Measurements from ENCODE around the gene DDX6.
"Not testable (repeated sequence)": the region's sequence is repeated elsewhere in the genome, so short reads cannot be mapped to it uniquely, and the experiment has no call there.

DDX6 gene

DNA sequence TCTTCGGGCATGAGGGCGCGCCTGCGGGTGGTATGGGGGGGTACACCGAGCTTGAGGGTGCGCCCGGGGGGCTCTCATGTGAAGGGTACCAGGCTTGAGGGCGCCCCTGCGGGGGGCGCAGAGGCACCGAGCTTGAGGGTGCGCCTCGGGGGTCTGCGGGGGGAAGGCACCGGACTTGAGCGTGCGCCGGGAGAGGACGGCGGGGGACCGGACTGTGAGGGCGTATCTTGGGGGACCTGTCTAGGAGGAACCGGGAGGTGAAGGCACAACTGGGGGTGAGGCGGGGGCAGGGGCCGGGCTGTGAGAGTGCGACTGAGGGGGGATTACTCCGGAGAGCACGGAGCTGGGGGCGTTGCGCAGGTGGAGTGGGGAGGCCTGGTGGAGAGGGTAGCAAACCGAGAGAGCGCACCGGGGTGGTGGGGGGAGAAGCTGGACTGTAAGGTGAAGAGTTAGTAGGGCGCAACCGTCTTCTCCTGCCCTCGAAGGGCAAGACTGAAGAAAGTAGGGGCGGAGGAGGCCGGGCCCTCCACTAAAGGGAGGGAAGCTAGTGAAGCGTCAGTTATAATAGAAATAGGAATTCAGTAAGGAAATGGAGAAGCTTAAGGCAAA, 1.1 kb upstream of the DDX6 start:
- peak; percentile 52 for FAIRE-seq
- peak; percentile 17 for DNase-seq (ENCODE audit: insufficient read length, low spot score)
- TF ChIP-seq POLR2AphosphoS5 (IDR thresholded peaks at IDR 0.05; ENCODE audit: low read depth, low read length): no peak; the same call in 1 of the 2 replicates
- no peak for TF ChIP-seq POLR2A (IDR thresholded peaks at IDR 0.05; ENCODE audit: low read depth, low read length)
- TF ChIP-seq SPI1 (IDR thresholded peaks at IDR 0.05; ENCODE audit: low read depth, low read length): no peak
- no peak for TF ChIP-seq POU2F2 (IDR thresholded peaks at IDR 0.05; ENCODE audit: low read depth, low read length)
- TF ChIP-seq PAX5 (IDR thresholded peaks at IDR 0.05; ENCODE audit: insufficient read depth, low read length, severe bottlenecking): no peak
- TF ChIP-seq TAF1 (IDR thresholded peaks at IDR 0.05; ENCODE audit: low read depth, low read length): no peak

DNA sequence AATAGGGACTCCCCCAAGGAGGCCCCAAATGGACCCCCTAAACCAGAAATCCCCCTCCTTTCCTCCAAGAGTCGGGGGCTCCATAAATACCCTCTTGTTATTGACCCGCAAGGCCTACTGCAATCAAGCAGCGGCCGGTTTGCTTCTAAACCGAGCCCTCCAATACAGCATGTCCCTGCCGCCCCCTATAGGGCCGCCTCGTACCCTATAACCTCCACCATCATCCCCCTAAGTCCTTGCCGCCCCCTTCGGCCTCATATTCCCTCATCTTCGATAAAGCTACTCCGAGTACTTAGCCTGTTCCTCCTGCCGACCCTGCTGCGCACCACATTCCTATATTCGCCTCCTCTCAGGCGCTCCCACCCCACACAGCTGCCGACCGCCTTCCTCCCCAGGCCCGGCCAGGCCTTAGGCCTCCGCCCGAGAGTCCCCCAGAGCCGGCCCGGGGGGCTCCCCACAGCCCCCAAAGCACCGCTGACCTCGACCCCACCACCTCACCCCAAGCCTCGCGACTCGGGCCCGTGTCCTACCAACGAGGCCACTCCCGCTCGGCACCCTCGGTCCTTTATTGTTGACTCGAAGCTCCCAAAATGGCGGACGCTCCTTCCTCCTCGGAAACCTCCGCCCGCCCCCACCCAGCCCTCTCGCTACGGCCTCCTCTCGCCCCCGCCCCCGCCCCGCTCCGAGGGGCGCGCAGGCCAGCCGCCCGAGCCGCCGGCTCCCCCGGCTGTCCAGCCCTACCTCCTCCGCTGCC, 430 bp downstream of the DDX6 start:
- FAIRE-seq (peak; percentile 82), DNase-seq (ENCODE audit: insufficient read length, low spot score) (peak; percentile 24)
- TF ChIP-seq SPI1 (IDR thresholded peaks at IDR 0.05; ENCODE audit: low read depth, low read length) (no peak), TAF1 (IDR thresholded peaks at IDR 0.05; ENCODE audit: low read depth, low read length) (no peak), POLR2A (IDR thresholded peaks at IDR 0.05; ENCODE audit: low read depth, low read length) (no peak), PAX5 (IDR thresholded peaks at IDR 0.05; ENCODE audit: insufficient read depth, low read length, severe bottlenecking) (no peak), POLR2AphosphoS5 (IDR thresholded peaks at IDR 0.05; ENCODE audit: low read depth, low read length) (no peak; the same call in 1 of the 2 replicates), POU2F2 (IDR thresholded peaks at IDR 0.05; ENCODE audit: low read depth, low read length) (no peak)

- FAIRE-seq (peak; percentile 76), DNase-seq (ENCODE audit: insufficient read length, low spot score) (no peak)
- TF ChIP-seq TAF1 (IDR thresholded peaks at IDR 0.05; ENCODE audit: low read depth, low read length) (peak; percentile 55; the same call in 1 of the 2 replicates), POLR2AphosphoS5 (IDR thresholded peaks at IDR 0.05; ENCODE audit: low read depth, low read length) (no peak), POLR2A (IDR thresholded peaks at IDR 0.05; ENCODE audit: low read depth, low read length) (peak; percentile 61)
These were observed 1.2 kb downstream of the DDX6 start for GRCh38 chr11:118789501-118790356.

GRCh38 chr11:118786657-118787056, 4.3 kb downstream of the DDX6 start:
- TF ChIP-seq PAX5 (IDR thresholded peaks at IDR 0.05; ENCODE audit: insufficient read depth, low read length, severe bottlenecking) (no peak), POLR2AphosphoS5 (IDR thresholded peaks at IDR 0.05; ENCODE audit: low read depth, low read length) (no peak), SPI1 (IDR thresholded peaks at IDR 0.05; ENCODE audit: low read depth, low read length) (no peak), POU2F2 (IDR thresholded peaks at IDR 0.05; ENCODE audit: low read depth, low read length) (no peak), TAF1 (IDR thresholded peaks at IDR 0.05; ENCODE audit: low read depth, low read length) (no peak), POLR2A (IDR thresholded peaks at IDR 0.05; ENCODE audit: low read depth, low read length) (no peak)
- DNase-seq (ENCODE audit: insufficient read length, low spot score) (no peak), FAIRE-seq (no peak)

DNA sequence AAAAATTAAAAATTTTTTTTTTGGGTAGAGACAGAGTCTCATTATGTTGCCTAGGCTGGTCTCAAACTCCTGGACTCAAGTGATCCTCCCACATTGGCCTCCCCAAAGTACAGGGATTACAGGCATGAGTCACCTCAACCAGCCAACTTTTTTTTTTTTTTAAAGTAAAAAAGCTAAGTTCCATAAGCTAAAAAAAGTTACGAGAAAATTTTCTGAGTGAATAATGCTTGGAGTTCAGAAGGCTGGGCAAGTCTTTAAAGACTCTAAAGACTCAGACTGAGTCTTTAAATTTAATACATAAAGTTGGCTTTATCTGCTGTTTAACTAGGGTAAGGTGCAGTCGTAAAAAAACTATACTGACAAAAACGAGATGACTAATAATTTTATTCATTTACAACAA, 5.6 kb downstream of the DDX6 start:
- FAIRE-seq: no peak
- TF ChIP-seq TAF1 (IDR thresholded peaks at IDR 0.05; ENCODE audit: low read depth, low read length): no peak
- TF ChIP-seq POLR2A (IDR thresholded peaks at IDR 0.05; ENCODE audit: low read depth, low read length): no peak
- TF ChIP-seq SPI1 (IDR thresholded peaks at IDR 0.05; ENCODE audit: low read depth, low read length): no peak
- TF ChIP-seq POLR2AphosphoS5 (IDR thresholded peaks at IDR 0.05; ENCODE audit: low read depth, low read length): no peak
- TF ChIP-seq PAX5 (IDR thresholded peaks at IDR 0.05; ENCODE audit: insufficient read depth, low read length, severe bottlenecking): no peak
- no peak for TF ChIP-seq POU2F2 (IDR thresholded peaks at IDR 0.05; ENCODE audit: low read depth, low read length)
- DNase-seq (ENCODE audit: insufficient read length, low spot score): no peak

- TF ChIP-seq POLR2A (IDR thresholded peaks at IDR 0.05; ENCODE audit: low read depth, low read length) (no peak), POLR2AphosphoS5 (IDR thresholded peaks at IDR 0.05; ENCODE audit: low read depth, low read length) (no peak)
- DNase-seq (ENCODE audit: insufficient read length, low spot score) (no peak), FAIRE-seq (no peak)
These were observed 7.1 kb downstream of the DDX6 start for GRCh38 chr11:118783724-118784495.

DNA sequence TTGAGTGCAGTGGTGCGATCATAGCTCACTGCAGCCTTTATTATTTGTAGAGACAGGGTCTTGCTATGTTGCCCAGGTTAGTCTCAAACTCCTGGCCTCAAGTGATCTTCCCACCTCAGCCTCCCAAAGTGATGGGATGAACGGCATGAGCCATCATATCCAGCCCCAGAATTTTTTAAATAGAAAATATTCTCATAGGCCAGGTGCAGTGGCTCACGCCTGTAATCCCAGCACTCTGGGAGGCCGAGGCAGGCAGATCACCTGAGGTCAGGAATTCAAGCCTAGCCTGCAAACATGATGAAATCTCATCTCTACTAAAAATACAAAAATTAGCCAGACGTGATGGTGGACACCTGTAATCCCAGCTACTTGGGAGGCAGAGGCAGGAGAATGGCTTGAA, 7.6 kb downstream of the DDX6 start:
- FAIRE-seq; DNase-seq (ENCODE audit: insufficient read length, low spot score): not testable (repeated sequence)

GRCh38 chr11:118778898-118779297, 12.1 kb downstream of the DDX6 start:
- no peak for DNase-seq (ENCODE audit: insufficient read length, low spot score)
- TF ChIP-seq POLR2AphosphoS5 (IDR thresholded peaks at IDR 0.05; ENCODE audit: low read depth, low read length) (no peak), SPI1 (IDR thresholded peaks at IDR 0.05; ENCODE audit: low read depth, low read length) (no peak), POLR2A (IDR thresholded peaks at IDR 0.05; ENCODE audit: low read depth, low read length) (no peak), TAF1 (IDR thresholded peaks at IDR 0.05; ENCODE audit: low read depth, low read length) (no peak), PAX5 (IDR thresholded peaks at IDR 0.05; ENCODE audit: insufficient read depth, low read length, severe bottlenecking) (no peak)
- no peak for FAIRE-seq

- no peak for TF ChIP-seq PAX5 (IDR thresholded peaks at IDR 0.05; ENCODE audit: insufficient read depth, low read length, severe bottlenecking)
- TF ChIP-seq TAF1 (IDR thresholded peaks at IDR 0.05; ENCODE audit: low read depth, low read length): no peak
- no peak for TF ChIP-seq POU2F2 (IDR thresholded peaks at IDR 0.05; ENCODE audit: low read depth, low read length)
- TF ChIP-seq POLR2A (IDR thresholded peaks at IDR 0.05; ENCODE audit: low read depth, low read length): no peak
- TF ChIP-seq SPI1 (IDR thresholded peaks at IDR 0.05; ENCODE audit: low read depth, low read length): no peak
- no peak for TF ChIP-seq POLR2AphosphoS5 (IDR thresholded peaks at IDR 0.05; ENCODE audit: low read depth, low read length)
- DNase-seq (ENCODE audit: insufficient read length, low spot score): no peak
These were observed 16.9 kb downstream of the DDX6 start for GRCh38 chr11:118774032-118774431.

More at GRCh38 chr11:118774032-118774431, 16.9 kb downstream of the DDX6 start:
- no peak for FAIRE-seq

All from GM12891 (cell line).